Mesenchymal stem cell (in vitro differentiated cells and primary cell): ENCODE results near the gene FZD4.

Experiments used
- DNase-seq: peaks from one replicate; pipeline ENCODE4 v3.0.0-alpha.2; 2013
- H2AFZ ChIP-seq: one replicate; pipeline ENCODE4 v1.6.1; 2013; ENCODE audit warnings: low read depth, mild to moderate bottlenecking, control low read depth, inconsistent platforms, low read length, moderate library complexity
- H2AK5ac ChIP-seq: 2 replicates; pipeline ENCODE4 v1.6.1; 2013; ENCODE audit warnings: low read length, moderate library complexity, mild to moderate bottlenecking, inconsistent platforms; ENCODE audit not compliant: severe bottlenecking
- H2BK120ac ChIP-seq: one replicate; pipeline ENCODE4 v1.6.1; 2013; ENCODE audit warnings: low read depth, mild to moderate bottlenecking, inconsistent platforms, low read length, moderate library complexity
- H2BK12ac ChIP-seq, 2 experiments: one replicate each; pipeline ENCODE4 v1.6.1; 2013; ENCODE audit warnings: inconsistent platforms in 2 of 2, low read length in 2 of 2, mild to moderate bottlenecking in 2 of 2, moderate library complexity in 2 of 2, control low read depth in 1 of 2
- H2BK15ac ChIP-seq: one replicate; pipeline ENCODE4 v1.6.1; 2013; ENCODE audit warnings: mild to moderate bottlenecking, low read depth, inconsistent platforms; ENCODE audit not compliant: poor library complexity, severe bottlenecking
- H2BK5ac ChIP-seq: 2 replicates; pipeline ENCODE4 v1.6.1; 2013; ENCODE audit warnings: low read depth, mild to moderate bottlenecking, low read length, control low read depth, inconsistent platforms; ENCODE audit not compliant: poor library complexity, severe bottlenecking
- H3K14ac ChIP-seq, 2 experiments: one replicate each; pipeline ENCODE4 v1.6.1; 2013; ENCODE audit warnings: inconsistent platforms in 2 of 2, low read length in 2 of 2, control low read depth in 1 of 2, mild to moderate bottlenecking in 1 of 2, moderate library complexity in 1 of 2
- H3K18ac ChIP-seq, 2 experiments: one replicate each; pipeline ENCODE4 v1.6.1; 2013; ENCODE audit warnings: inconsistent platforms in 2 of 2, low read length in 2 of 2, control low read depth in 1 of 2, low read depth in 1 of 2, mild to moderate bottlenecking in 1 of 2
- H3K23ac ChIP-seq, 2 experiments: one replicate each; pipeline ENCODE4 v1.6.1; 2013; ENCODE audit warnings: inconsistent platforms in 2 of 2, low read length in 2 of 2, mild to moderate bottlenecking in 2 of 2, moderate library complexity in 2 of 2, control low read depth in 1 of 2
- H3K27ac ChIP-seq: 2 replicates; pipeline ENCODE4 v1.5.1; 2013; ENCODE audit warnings: mild to moderate bottlenecking, moderate library complexity, low read length, control low read depth, inconsistent platforms; ENCODE audit not compliant: poor library complexity, severe bottlenecking
- H3K27me3 ChIP-seq, 2 experiments: 2 replicates each; pipeline versions ENCODE4 v1.6.1 to v1.7.0; 2013; ENCODE audit warnings: low read length in 2 of 2, mild to moderate bottlenecking in 2 of 2, moderate library complexity in 2 of 2, control low read depth in 1 of 2, inconsistent platforms in 1 of 2; ENCODE audit not compliant: control insufficient read depth in 1 of 2, insufficient read depth in 1 of 2
- H3K36me3 ChIP-seq, 2 experiments: 2 replicates each; pipeline versions ENCODE4 v1.6.1 to v1.7.0; 2013; ENCODE audit warnings: low read length in 2 of 2, control low read depth in 1 of 2, inconsistent platforms in 1 of 2, low read depth in 1 of 2, mild to moderate bottlenecking in 1 of 2; ENCODE audit not compliant: insufficient read depth in 2 of 2, control insufficient read depth in 1 of 2
- H3K4ac ChIP-seq, 2 experiments: one replicate each; pipeline ENCODE4 v1.6.1; 2013; ENCODE audit warnings: inconsistent platforms in 2 of 2, low read length in 2 of 2, mild to moderate bottlenecking in 2 of 2, moderate library complexity in 2 of 2, control low read depth in 1 of 2, low read depth in 1 of 2
- H3K4me1 ChIP-seq: 2 replicates; pipeline ENCODE4 v1.6.1; 2013; ENCODE audit warnings: low read depth, low read length, control low read depth; ENCODE audit not compliant: control insufficient read depth, insufficient read depth
- H3K4me2 ChIP-seq: 2 replicates; pipeline ENCODE4 v1.6.1; 2013; ENCODE audit warnings: low read length, mild to moderate bottlenecking, inconsistent platforms; ENCODE audit not compliant: poor library complexity, severe bottlenecking
- H3K4me3 ChIP-seq, 2 experiments: 2 replicates each; pipeline versions ENCODE4 v1.5.1 to v1.7.0; 2013; ENCODE audit warnings: low read length in 2 of 2, mild to moderate bottlenecking in 2 of 2, control low read depth in 1 of 2, low read depth in 1 of 2; ENCODE audit not compliant: insufficient read depth in 1 of 2
- H3K79me1 ChIP-seq: replicated peaks from 2 replicates; pipeline ENCODE4 v1.6.1; 2013; ENCODE audit warnings: mild to moderate bottlenecking, control low read depth, low read length, inconsistent platforms; ENCODE audit not compliant: poor library complexity, severe bottlenecking
- H3K9ac ChIP-seq: 2 replicates; pipeline ENCODE4 v1.7.0; 2013; ENCODE audit warnings: mild to moderate bottlenecking, low read length, moderate library complexity
- H3K9me3 ChIP-seq: 2 replicates; pipeline ENCODE4 v1.7.0; 2013; ENCODE audit warnings: mild to moderate bottlenecking, low read length; ENCODE audit not compliant: control insufficient read depth
- H4K8ac ChIP-seq: one replicate; pipeline ENCODE4 v1.6.1; 2013; ENCODE audit warnings: inconsistent platforms, mild to moderate bottlenecking, low read length, moderate library complexity
- H4K91ac ChIP-seq: one replicate; pipeline ENCODE4 v1.6.1; 2013; ENCODE audit warnings: mild to moderate bottlenecking, low read length, inconsistent platforms
- WGBS: methylation state at CpG from one replicate; pipeline ENCODE4 v1.1.7; 2013; ENCODE audit warnings: mixed read lengths; 5-methylcytosine and 5-hydroxymethylcytosine counted together

Gene FZD4

GRCh38 chr11:86987679-86988078 lies 32.5 kb upstream of the FZD4 start:
- Histone ChIP-seq H3K4me3 (no peak overlapping the region), H3K4me2 (no peak overlapping the region), H3K23ac (no peak overlapping the region), H3K27ac (no peak overlapping the region), H3K9me3 (no peaks in the 10 kb centered on the region), H2AFZ (no peak overlapping the region), H4K8ac (no peak overlapping the region), H3K9ac (no peak overlapping the region), H2BK15ac (no peak overlapping the region), H3K14ac (no peak overlapping the region), H3K4ac (no peak overlapping the region), H3K36me3 (no peaks in the 10 kb centered on the region), H2BK5ac (no peak overlapping the region), H2BK120ac (no peak overlapping the region), H3K27me3 (no peaks in the 10 kb centered on the region), H2AK5ac (no peak overlapping the region), H3K4me1 (no peaks in the 10 kb centered on the region), H3K18ac (no peak overlapping the region), H2BK12ac (no peak overlapping the region), H3K79me1 (no peaks in the 10 kb centered on the region), H4K91ac (no peak overlapping the region)
- no peak for DNase-seq
- no CpG with 5 or more reads among the region's 1 CpG for WGBS

GRCh38 chr11:86984701-86985100 lies 29.5 kb upstream of the FZD4 start:
- Histone ChIP-seq H3K27ac (no peak overlapping the region), H2BK15ac (no peak overlapping the region), H3K9me3 (no peaks in the 10 kb centered on the region), H4K8ac (no peak overlapping the region), H3K23ac (no peak overlapping the region), H3K9ac (no peak overlapping the region), H2BK120ac (no peak overlapping the region), H3K4me1 (peaks cover 1% of the 10 kb centered on the region), H3K79me1 (no peaks in the 10 kb centered on the region), H3K18ac (no peak overlapping the region), H3K4ac (no peak overlapping the region), H3K14ac (no peak overlapping the region), H2AFZ (no peak overlapping the region), H3K4me2 (no peak overlapping the region), H3K27me3 (no peaks in the 10 kb centered on the region), H3K36me3 (no peaks in the 10 kb centered on the region), H4K91ac (no peak overlapping the region), H2BK5ac (no peak overlapping the region), H2AK5ac (no peak overlapping the region), H2BK12ac (no peak overlapping the region), H3K4me3 (no peak overlapping the region)
- no peak for DNase-seq
- 81% methylated on average over 4 of the region's 4 CpGs for WGBS

GRCh38 chr11:86983021-86983488 lies 27.9 kb upstream of the FZD4 start:
- no peak overlapping the region for H2AK5ac ChIP-seq
- H2BK15ac ChIP-seq: no peak overlapping the region
- H3K4ac ChIP-seq: no peak overlapping the region
- H3K36me3 ChIP-seq: no peaks in the 10 kb centered on the region
- H3K9me3 ChIP-seq: no peaks in the 10 kb centered on the region
- no peak overlapping the region for H2BK5ac ChIP-seq
- no peak overlapping the region for H3K4me3 ChIP-seq
- no peak overlapping the region for H3K4me2 ChIP-seq
- no peaks in the 10 kb centered on the region for H3K27me3 ChIP-seq
- H3K18ac ChIP-seq: no peak overlapping the region
- H3K79me1 ChIP-seq: no peaks in the 10 kb centered on the region
- H2BK120ac ChIP-seq: no peak overlapping the region
- H3K14ac ChIP-seq: no peak overlapping the region
- H2BK12ac ChIP-seq: no peak overlapping the region
- H3K9ac ChIP-seq: no peak overlapping the region
- H2AFZ ChIP-seq: no peak overlapping the region
- H3K4me1 ChIP-seq: peaks cover 1% of the 10 kb centered on the region
- no peak for DNase-seq
- H3K27ac ChIP-seq: no peak overlapping the region
- no peak overlapping the region for H4K91ac ChIP-seq
- H4K8ac ChIP-seq: no peak overlapping the region
- H3K23ac ChIP-seq: no peak overlapping the region
- 83% methylated on average over 3 of the region's 4 CpGs for WGBS

GRCh38 chr11:86981777-86982540 lies 26.8 kb upstream of the FZD4 start:
- H2AFZ ChIP-seq: no peak overlapping the region
- H3K79me1 ChIP-seq: no peaks in the 10 kb centered on the region
- H3K4me2 ChIP-seq: no peak overlapping the region
- H3K4ac ChIP-seq: no peak overlapping the region
- no peak overlapping the region for H2BK120ac ChIP-seq
- peak overlapping the region in 1 of 2 experiments; percentile 33 for H2BK12ac ChIP-seq
- no peaks in the 10 kb centered on the region for H3K36me3 ChIP-seq
- 94% methylated on average over 6 of the region's 7 CpGs for WGBS
- H2BK5ac ChIP-seq: no peak overlapping the region
- no peaks in the 10 kb centered on the region for H3K27me3 ChIP-seq
- H3K4me1 ChIP-seq: peaks cover 1% of the 10 kb centered on the region
- no peaks in the 10 kb centered on the region for H3K9me3 ChIP-seq
- no peak overlapping the region for H3K27ac ChIP-seq
- no peak for DNase-seq
- no peak overlapping the region for H3K4me3 ChIP-seq
- no peak overlapping the region for H3K23ac ChIP-seq
- no peak overlapping the region for H4K91ac ChIP-seq
- H2AK5ac ChIP-seq: no peak overlapping the region
- no peak overlapping the region for H3K14ac ChIP-seq
- H3K18ac ChIP-seq: no peak overlapping the region
- no peak overlapping the region for H2BK15ac ChIP-seq
- no peak overlapping the region for H3K9ac ChIP-seq
- H4K8ac ChIP-seq: no peak overlapping the region
